ENCODE data around the gene KCNG2.

KCNG2 gene

DNA sequence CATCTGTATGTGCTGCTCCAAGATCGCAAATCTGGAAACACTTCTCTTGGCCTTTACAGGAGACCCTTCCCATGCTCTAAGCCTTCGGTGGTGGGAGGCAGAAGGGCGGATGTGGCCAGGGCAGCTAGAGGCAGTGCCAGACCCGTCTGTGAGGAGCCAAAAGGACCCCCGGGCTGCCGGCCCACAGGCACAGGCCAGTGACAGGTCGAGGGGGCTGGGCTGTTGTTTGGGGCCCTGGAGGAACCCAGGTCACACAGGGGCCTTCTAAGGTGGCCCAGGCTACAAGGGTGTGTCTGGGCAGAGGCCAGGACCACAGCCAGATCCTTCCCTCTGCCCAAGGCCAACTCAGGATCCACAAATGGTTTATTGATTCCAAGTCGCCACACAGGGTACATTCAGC, 104.3 kb downstream of the KCNG2 start:
- no peaks in the 10 kb centered on the region for H3K79me2 ChIP-seq (ENCODE audit: insufficient read depth, low read depth)
- H3K36me3 ChIP-seq (ENCODE audit: insufficient read depth) = no peaks in the 10 kb centered on the region
- no peaks in the 10 kb centered on the region for H4K20me1 ChIP-seq (ENCODE audit: insufficient read depth)
- H3K4me1 ChIP-seq (ENCODE audit: low read depth, poor library complexity, severe bottlenecking) = no peaks in the 10 kb centered on the region
- H3K4me2 ChIP-seq = no peak overlapping the region
- no peak overlapping the region for H2AFZ ChIP-seq (ENCODE audit: low read depth)
- TF ChIP-seq, protein P1, sequence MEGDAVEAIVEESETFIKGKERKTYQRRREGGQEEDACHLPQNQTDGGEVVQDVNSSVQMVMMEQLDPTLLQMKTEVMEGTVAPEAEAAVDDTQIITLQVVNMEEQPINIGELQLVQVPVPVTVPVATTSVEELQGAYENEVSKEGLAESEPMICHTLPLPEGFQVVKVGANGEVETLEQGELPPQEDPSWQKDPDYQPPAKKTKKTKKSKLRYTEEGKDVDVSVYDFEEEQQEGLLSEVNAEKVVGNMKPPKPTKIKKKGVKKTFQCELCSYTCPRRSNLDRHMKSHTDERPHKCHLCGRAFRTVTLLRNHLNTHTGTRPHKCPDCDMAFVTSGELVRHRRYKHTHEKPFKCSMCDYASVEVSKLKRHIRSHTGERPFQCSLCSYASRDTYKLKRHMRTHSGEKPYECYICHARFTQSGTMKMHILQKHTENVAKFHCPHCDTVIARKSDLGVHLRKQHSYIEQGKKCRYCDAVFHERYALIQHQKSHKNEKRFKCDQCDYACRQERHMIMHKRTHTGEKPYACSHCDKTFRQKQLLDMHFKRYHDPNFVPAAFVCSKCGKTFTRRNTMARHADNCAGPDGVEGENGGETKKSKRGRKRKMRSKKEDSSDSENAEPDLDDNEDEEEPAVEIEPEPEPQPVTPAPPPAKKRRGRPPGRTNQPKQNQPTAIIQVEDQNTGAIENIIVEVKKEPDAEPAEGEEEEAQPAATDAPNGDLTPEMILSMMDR (conservative IDR thresholded peaks at IDR 0.05; ENCODE audit: low read depth, low read length) = no peak
- H3K4me3 ChIP-seq (IDR thresholded peaks at IDR 0.05; ENCODE audit: insufficient read depth, low read depth, low read length) = no peak overlapping the region
- H3K27me3 ChIP-seq (ENCODE audit: insufficient read depth, low read depth) = no peaks in the 10 kb centered on the region
- H3K27ac ChIP-seq = no peak overlapping the region
- H3K9ac ChIP-seq = no peak overlapping the region

DNA sequence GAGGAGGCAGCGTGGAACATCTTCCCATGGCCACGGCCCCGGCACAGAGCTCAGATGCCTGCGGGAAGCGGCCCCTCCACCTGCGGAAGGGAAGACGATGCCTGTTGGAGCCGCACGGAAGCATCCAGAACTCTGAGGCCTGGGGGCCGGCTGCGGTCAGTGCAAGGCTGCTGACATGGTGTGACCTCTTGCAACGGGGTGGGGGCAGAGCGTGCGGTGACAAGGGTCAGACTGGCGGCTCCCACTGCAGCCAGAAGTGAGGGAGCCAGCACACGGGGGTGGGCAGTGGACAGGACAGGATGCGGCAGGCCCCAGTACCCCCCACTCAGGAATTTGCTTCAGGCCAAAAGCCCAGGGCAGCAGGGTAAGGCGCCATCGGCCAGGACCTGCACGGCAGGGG, 104.9 kb downstream of the KCNG2 start:
- Histone ChIP-seq H2AFZ (ENCODE audit: low read depth) (no peak overlapping the region), H3K79me2 (ENCODE audit: insufficient read depth, low read depth) (no peaks in the 10 kb centered on the region), H3K4me1 (ENCODE audit: low read depth, poor library complexity, severe bottlenecking) (no peaks in the 10 kb centered on the region), H4K20me1 (ENCODE audit: insufficient read depth) (no peaks in the 10 kb centered on the region), H3K4me2 (no peak overlapping the region), H3K27me3 (ENCODE audit: insufficient read depth, low read depth) (no peaks in the 10 kb centered on the region), H3K36me3 (ENCODE audit: insufficient read depth) (no peaks in the 10 kb centered on the region), H3K9ac (no peak overlapping the region), H3K4me3 (IDR thresholded peaks at IDR 0.05; ENCODE audit: insufficient read depth, low read depth, low read length) (no peak overlapping the region), H3K27ac (no peak overlapping the region)
- TF ChIP-seq, protein P1 (conservative IDR thresholded peaks at IDR 0.05; ENCODE audit: low read depth, low read length) = no peak

DNA sequence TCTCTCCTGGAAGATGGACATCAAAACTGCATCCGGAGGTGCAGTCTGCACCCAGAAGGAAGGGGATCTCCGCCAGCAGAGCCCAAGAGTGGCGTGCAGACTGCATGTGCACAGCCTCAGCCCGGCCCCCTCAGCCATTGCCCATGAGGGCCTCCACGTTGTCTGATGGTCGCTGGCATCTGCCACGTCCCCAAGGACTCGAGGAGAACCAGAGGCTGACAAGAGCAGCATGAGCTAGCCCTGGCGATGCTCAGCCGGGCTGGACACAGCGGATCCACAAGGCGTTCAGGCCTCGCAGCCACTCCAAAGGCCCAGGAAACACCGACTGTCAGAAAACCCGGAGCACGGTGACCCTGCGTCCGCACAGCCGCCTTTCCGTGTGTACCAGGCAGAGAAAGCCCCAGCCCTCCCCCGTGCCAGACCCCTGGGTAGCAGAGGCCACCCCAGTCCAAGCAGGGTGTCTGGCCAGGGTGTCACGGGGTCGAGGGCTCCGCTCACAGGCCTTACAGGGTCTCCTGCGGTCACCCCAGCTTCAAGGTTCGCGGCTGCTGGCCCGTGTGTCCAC, 105.4 kb downstream of the KCNG2 start:
- no peaks in the 10 kb centered on the region for H4K20me1 ChIP-seq (ENCODE audit: insufficient read depth)
- no peaks in the 10 kb centered on the region for H3K36me3 ChIP-seq (ENCODE audit: insufficient read depth)
- H3K4me2 ChIP-seq = no peak overlapping the region
- TF ChIP-seq, protein P1 (conservative IDR thresholded peaks at IDR 0.05; ENCODE audit: low read depth, low read length) = no peak
- H3K9ac ChIP-seq = no peak overlapping the region
- no peak overlapping the region for H2AFZ ChIP-seq (ENCODE audit: low read depth)
- no peak overlapping the region for H3K27ac ChIP-seq
- no peaks in the 10 kb centered on the region for H3K4me1 ChIP-seq (ENCODE audit: low read depth, poor library complexity, severe bottlenecking)
- H3K27me3 ChIP-seq (ENCODE audit: insufficient read depth, low read depth) = no peaks in the 10 kb centered on the region
- H3K4me3 ChIP-seq (IDR thresholded peaks at IDR 0.05; ENCODE audit: insufficient read depth, low read depth, low read length) = no peak overlapping the region
- no peaks in the 10 kb centered on the region for H3K79me2 ChIP-seq (ENCODE audit: insufficient read depth, low read depth)

DNA sequence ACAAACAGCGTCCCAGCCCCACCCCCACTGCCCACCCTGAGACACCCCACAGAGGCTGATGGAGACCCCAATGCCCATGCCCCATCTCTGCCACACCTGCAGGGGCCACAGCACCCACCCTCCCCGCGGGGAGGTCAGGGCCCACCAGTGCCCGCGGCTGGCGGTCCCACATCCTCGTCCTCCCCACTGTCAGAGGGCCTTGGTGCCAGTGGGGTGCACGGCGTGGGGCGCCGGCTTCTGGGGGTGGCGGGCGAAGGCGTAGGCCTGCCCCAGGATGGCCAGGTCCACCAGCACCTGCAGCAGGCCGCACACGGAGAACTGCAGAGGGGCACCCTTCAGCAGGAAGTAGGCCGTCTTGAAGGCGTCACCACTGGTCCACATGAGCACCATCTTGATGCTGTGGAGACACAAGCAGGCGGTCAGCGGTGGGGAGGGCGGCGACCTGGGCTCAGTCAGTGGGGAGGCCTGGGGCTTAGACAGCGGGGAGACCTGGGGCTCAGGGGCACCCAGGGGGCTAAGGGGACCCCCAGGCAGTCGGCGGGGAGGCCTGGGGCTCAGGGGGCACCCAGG, 106.1 kb downstream of the KCNG2 start:
- H3K4me1 ChIP-seq (ENCODE audit: low read depth, poor library complexity, severe bottlenecking) = no peaks in the 10 kb centered on the region
- no peaks in the 10 kb centered on the region for H4K20me1 ChIP-seq (ENCODE audit: insufficient read depth)
- no peak overlapping the region for H3K9ac ChIP-seq
- no peak overlapping the region for H3K4me2 ChIP-seq
- no peaks in the 10 kb centered on the region for H3K36me3 ChIP-seq (ENCODE audit: insufficient read depth)
- no peak overlapping the region for H3K4me3 ChIP-seq (IDR thresholded peaks at IDR 0.05; ENCODE audit: insufficient read depth, low read depth, low read length)
- no peak overlapping the region for H3K27ac ChIP-seq
- no peaks in the 10 kb centered on the region for H3K27me3 ChIP-seq (ENCODE audit: insufficient read depth, low read depth)
- TF ChIP-seq, protein P1 (conservative IDR thresholded peaks at IDR 0.05; ENCODE audit: low read depth, low read length) = no peak
- no peak overlapping the region for H2AFZ ChIP-seq (ENCODE audit: low read depth)
- H3K79me2 ChIP-seq (ENCODE audit: insufficient read depth, low read depth) = no peaks in the 10 kb centered on the region

Measured in KMS-11 (cell line).